Panc1 (cell line): ENCODE data around the gene PKIB. TPM values are rescaled to one million over a fixed set of nuclear protein-coding genes. Genes with fewer than 3 reads are reported as not detected.

Experiments used
- ATAC-seq: fragments of 200-7000 bp; cut with Tn5 transposase; 2 replicates; pipeline ENCODE4 v1.9.1; 2020; ENCODE audit warnings: mild to moderate bottlenecking, moderate library complexity
- BruUV-seq: library from RNA; stranded (reverse); fragments of 400-500 nt; replicated peaks from 2 replicates; lab custom pipeline; 2021; lab: Mats Ljungman, UMichigan
- CTCF ChIA-PET: fragments of 300-600 bp; sonication (Branson Sonifier 250); formaldehyde crosslinking; loops from one replicate; lab custom pipeline; 2022; ENCODE audit warnings: antibody characterized with exemption; lab: Charles Lee
- POLR2A ChIA-PET: fragments of 300-600 bp; sonication (Branson Sonifier 250); formaldehyde crosslinking; loops from one replicate; lab custom pipeline; 2022; ENCODE audit warnings: antibody characterized with exemption; lab: Charles Lee
- DNase-seq: peaks from one replicate; pipeline ENCODE4 v3.0.0-alpha.2; 2010; ENCODE audit warnings: low read depth, low spot score
- H3K27ac ChIP-seq: 2 replicates; pipeline ENCODE4 v1.5.1; 2011; ENCODE audit warnings: mild to moderate bottlenecking, low read length, inconsistent platforms
- H3K27me3 ChIP-seq: fragments of 200-500 bp; sonication (Bioruptor generic); 2 replicates; pipeline ENCODE4 v1.6.0; 2014; ENCODE audit warnings: low read length, inconsistent platforms; ENCODE audit not compliant: control insufficient read depth, insufficient read depth
- H3K36me3 ChIP-seq: fragments of 200-500 bp; sonication (Bioruptor generic); 2 replicates; pipeline ENCODE4 v1.5.1; 2014; ENCODE audit warnings: inconsistent platforms, mild to moderate bottlenecking, low read length, moderate library complexity; ENCODE audit not compliant: control insufficient read depth, insufficient read depth
- H3K4me1 ChIP-seq: 2 replicates; pipeline ENCODE4 v1.5.1; 2011; ENCODE audit warnings: inconsistent platforms, mild to moderate bottlenecking, low read length, moderate library complexity; ENCODE audit not compliant: control insufficient read depth, insufficient read depth
- H3K4me3 ChIP-seq, 2 experiments: 2 replicates each; pipeline ENCODE4 v1.5.1; 2011 to 2012; ENCODE audit warnings: low read depth in 2 of 2, low read length in 2 of 2, mild to moderate bottlenecking in 2 of 2, inconsistent platforms in 1 of 2, moderate library complexity in 1 of 2
- H3K9me3 ChIP-seq: fragments of 200-500 bp; sonication (Bioruptor generic); 2 replicates; pipeline ENCODE4 v1.5.1; 2014; ENCODE audit warnings: low read depth, mild to moderate bottlenecking, inconsistent platforms, low read length, moderate library complexity; ENCODE audit not compliant: control insufficient read depth, insufficient read depth
- POLR2AphosphoS5 ChIP-seq: IDR thresholded peaks from 2 replicates; pipeline ENCODE4 v1.6.1; 2012; ENCODE audit warnings: mild to moderate bottlenecking, low read depth, low read length, moderate library complexity
- SIN3A ChIP-seq: IDR thresholded peaks from 2 replicates; pipeline ENCODE4 v1.6.1; 2012; ENCODE audit warnings: low read depth, mild to moderate bottlenecking, low read length, moderate library complexity, borderline replicate concordance; ENCODE audit not compliant: insufficient read depth
- TCF7L2 ChIP-seq: IDR thresholded peaks from 2 replicates; pipeline ENCODE4 v1.6.1; 2011; ENCODE audit warnings: mild to moderate bottlenecking, low read depth, low read length, inconsistent platforms
- in situ Hi-C: cut with HindIII; loops from 2 replicates; pipeline ENCODE4 v1.10.0; 2016; ENCODE audit warnings: low sequenced_read_pairs, low pct_unique_long_range_greater_than_20kb
- intact Hi-C: fragments of 100-400 bp; cut with micrococcal nuclease; formaldehyde crosslinking; loops from one replicate; pipeline ENCODE4 v1.10.0; 2022; ENCODE audit not compliant: unreplicated experiment
- total RNA-seq: library from RNA; stranded (reverse); gene quantifications from one replicate; pipeline ENCODE4 v1.2.1, GENCODE V29; 2021; ENCODE audit not compliant: unreplicated experiment
- TF ChIP-seq, protein P1 (sequence below), 2 experiments: IDR thresholded peaks; 2 replicates each; pipeline ENCODE4 v1.6.1; 2011 to 2012; ENCODE audit warnings: low read depth in 2 of 2, control low read depth in 1 of 2, low read length in 1 of 2, mild to moderate bottlenecking in 1 of 2, moderate library complexity in 1 of 2; ENCODE audit not compliant: insufficient read depth in 1 of 2
- TF ChIP-seq, protein P2 (sequence below): fragments of 450-650 bp; IDR thresholded peaks from 2 replicates; pipeline ENCODE4 v1.5.1; 2017; ENCODE audit warnings: mild to moderate bottlenecking

PKIB gene
- total RNA-seq, 1 experiment from 2014 or later = 1.1 TPM

- no peak overlapping the region for H3K27ac ChIP-seq
- intact Hi-C loops (no loop called here), in situ Hi-C loops (no loop called here)
- no peak for TF ChIP-seq SIN3A
- TF ChIP-seq, protein P1, sequence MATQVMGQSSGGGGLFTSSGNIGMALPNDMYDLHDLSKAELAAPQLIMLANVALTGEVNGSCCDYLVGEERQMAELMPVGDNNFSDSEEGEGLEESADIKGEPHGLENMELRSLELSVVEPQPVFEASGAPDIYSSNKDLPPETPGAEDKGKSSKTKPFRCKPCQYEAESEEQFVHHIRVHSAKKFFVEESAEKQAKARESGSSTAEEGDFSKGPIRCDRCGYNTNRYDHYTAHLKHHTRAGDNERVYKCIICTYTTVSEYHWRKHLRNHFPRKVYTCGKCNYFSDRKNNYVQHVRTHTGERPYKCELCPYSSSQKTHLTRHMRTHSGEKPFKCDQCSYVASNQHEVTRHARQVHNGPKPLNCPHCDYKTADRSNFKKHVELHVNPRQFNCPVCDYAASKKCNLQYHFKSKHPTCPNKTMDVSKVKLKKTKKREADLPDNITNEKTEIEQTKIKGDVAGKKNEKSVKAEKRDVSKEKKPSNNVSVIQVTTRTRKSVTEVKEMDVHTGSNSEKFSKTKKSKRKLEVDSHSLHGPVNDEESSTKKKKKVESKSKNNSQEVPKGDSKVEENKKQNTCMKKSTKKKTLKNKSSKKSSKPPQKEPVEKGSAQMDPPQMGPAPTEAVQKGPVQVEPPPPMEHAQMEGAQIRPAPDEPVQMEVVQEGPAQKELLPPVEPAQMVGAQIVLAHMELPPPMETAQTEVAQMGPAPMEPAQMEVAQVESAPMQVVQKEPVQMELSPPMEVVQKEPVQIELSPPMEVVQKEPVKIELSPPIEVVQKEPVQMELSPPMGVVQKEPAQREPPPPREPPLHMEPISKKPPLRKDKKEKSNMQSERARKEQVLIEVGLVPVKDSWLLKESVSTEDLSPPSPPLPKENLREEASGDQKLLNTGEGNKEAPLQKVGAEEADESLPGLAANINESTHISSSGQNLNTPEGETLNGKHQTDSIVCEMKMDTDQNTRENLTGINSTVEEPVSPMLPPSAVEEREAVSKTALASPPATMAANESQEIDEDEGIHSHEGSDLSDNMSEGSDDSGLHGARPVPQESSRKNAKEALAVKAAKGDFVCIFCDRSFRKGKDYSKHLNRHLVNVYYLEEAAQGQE (IDR thresholded peaks at IDR 0.05; ENCODE audit: insufficient read depth in 1 of 2, low read depth in 2 of 2, low read length in 1 of 2) = no peak
- no peak for DNase-seq
- H3K9me3 ChIP-seq = no peaks in the 10 kb centered on the region
- no TSS peak for BruUV-seq
- no peaks in the 10 kb centered on the region for H3K4me1 ChIP-seq
- H3K36me3 ChIP-seq = no peaks in the 10 kb centered on the region
- CTCF ChIA-PET = no interaction called here
- POLR2A ChIA-PET = interaction anchor here (0.7 kb wide), 1 partner anchor 70 kb away, joined by 9 read pairs; no protein-coding TSS in a partner anchor
- ATAC-seq = no peak
- H3K27me3 ChIP-seq = no peaks in the 10 kb centered on the region
- no peak overlapping the region for H3K4me3 ChIP-seq
Observed at GRCh38 chr6:122571888-122572287, 38.3 kb upstream of the PKIB start.

GRCh38 chr6:122576888-122577287 lies 33.3 kb upstream of the PKIB start:
- ChIA-PET POLR2A (no interaction called here), CTCF (no interaction called here)
- Histone ChIP-seq H3K9me3 (no peaks in the 10 kb centered on the region), H3K4me3 (no peak overlapping the region), H3K36me3 (no peaks in the 10 kb centered on the region), H3K27me3 (no peaks in the 10 kb centered on the region), H3K27ac (no peak overlapping the region), H3K4me1 (no peaks in the 10 kb centered on the region)
- intact Hi-C loops (no loop called here), in situ Hi-C loops (no loop called here)
- no peak for DNase-seq
- BruUV-seq = no TSS peak
- ATAC-seq = no peak
- TF ChIP-seq, protein P1 (IDR thresholded peaks at IDR 0.05; ENCODE audit: insufficient read depth in 1 of 2, low read depth in 2 of 2, low read length in 1 of 2) = no peak
- TF ChIP-seq TCF7L2 (no peak), SIN3A (no peak)

DNA sequence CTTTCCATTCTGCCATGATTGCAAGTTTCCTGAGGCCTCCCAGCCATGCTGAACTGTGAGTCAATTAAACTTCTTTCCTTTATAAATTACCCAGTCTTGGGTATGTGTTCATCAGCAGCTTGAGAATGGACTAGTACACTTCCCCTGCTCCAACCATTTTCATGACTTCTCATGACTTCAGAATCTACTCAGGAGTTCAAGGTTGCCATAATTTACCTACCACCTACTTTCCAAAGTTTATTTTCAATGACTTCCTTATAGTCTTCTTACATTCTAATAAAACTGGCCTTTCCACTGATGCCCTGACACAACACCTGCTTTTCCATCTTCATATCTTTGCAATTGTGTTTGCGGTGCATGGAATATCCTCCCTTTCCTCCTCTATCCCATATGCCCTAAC lies 31.2 kb upstream of the PKIB start:
- in situ Hi-C loops = no loop called here
- TF ChIP-seq TCF7L2 = no peak
- TF ChIP-seq, protein P1 (IDR thresholded peaks at IDR 0.05; ENCODE audit: insufficient read depth in 1 of 2, low read depth in 2 of 2, low read length in 1 of 2) = no peak
- TF ChIP-seq, protein P2, sequence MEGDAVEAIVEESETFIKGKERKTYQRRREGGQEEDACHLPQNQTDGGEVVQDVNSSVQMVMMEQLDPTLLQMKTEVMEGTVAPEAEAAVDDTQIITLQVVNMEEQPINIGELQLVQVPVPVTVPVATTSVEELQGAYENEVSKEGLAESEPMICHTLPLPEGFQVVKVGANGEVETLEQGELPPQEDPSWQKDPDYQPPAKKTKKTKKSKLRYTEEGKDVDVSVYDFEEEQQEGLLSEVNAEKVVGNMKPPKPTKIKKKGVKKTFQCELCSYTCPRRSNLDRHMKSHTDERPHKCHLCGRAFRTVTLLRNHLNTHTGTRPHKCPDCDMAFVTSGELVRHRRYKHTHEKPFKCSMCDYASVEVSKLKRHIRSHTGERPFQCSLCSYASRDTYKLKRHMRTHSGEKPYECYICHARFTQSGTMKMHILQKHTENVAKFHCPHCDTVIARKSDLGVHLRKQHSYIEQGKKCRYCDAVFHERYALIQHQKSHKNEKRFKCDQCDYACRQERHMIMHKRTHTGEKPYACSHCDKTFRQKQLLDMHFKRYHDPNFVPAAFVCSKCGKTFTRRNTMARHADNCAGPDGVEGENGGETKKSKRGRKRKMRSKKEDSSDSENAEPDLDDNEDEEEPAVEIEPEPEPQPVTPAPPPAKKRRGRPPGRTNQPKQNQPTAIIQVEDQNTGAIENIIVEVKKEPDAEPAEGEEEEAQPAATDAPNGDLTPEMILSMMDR = no peak
- no peak for TF ChIP-seq POLR2AphosphoS5
- TF ChIP-seq SIN3A = no peak
- Histone ChIP-seq H3K9me3 (no peaks in the 10 kb centered on the region), H3K27ac (no peak overlapping the region), H3K4me1 (no peaks in the 10 kb centered on the region), H3K4me3 (no peak overlapping the region), H3K27me3 (no peaks in the 10 kb centered on the region), H3K36me3 (no peaks in the 10 kb centered on the region)
- no TSS peak for BruUV-seq
- CTCF ChIA-PET = no interaction called here
- DNase-seq (no peak), ATAC-seq (no peak)
- intact Hi-C loops = no loop called here
- POLR2A ChIA-PET = no interaction called here
